ACC112 (cell line): Measurements from ENCODE around the gene TUBA4A.

ENCODE experiments used
- H2AFZ ChIP-seq: fragments of 200-600 bp; sonication (generic); one replicate; pipeline ENCODE4 v1.6.0; 2017; ENCODE audit warnings: antibody characterized with exemption, low read length; ENCODE audit not compliant: unreplicated experiment
- H3K27ac ChIP-seq: fragments of 200-600 bp; sonication (generic); 2 replicates; pipeline ENCODE4 v1.5.1; 2014; ENCODE audit warnings: low read depth, mild to moderate bottlenecking, antibody characterized with exemption, low read length, moderate library complexity
- H3K27me3 ChIP-seq: fragments of 200-600 bp; sonication (generic); 2 replicates; pipeline ENCODE4 v1.6.1; 2014; ENCODE audit warnings: mild to moderate bottlenecking, antibody characterized with exemption, low read length, moderate library complexity, mixed read lengths; ENCODE audit not compliant: insufficient read depth
- H3K36me3 ChIP-seq: fragments of 200-600 bp; sonication (generic); 2 replicates; pipeline ENCODE4 v1.6.1; 2016; ENCODE audit warnings: mild to moderate bottlenecking, antibody characterized with exemption, low read length, moderate library complexity, mixed read lengths; ENCODE audit not compliant: insufficient read depth
- H3K4me1 ChIP-seq: fragments of 200-600 bp; sonication (generic); one replicate; pipeline ENCODE4 v1.6.1; 2016; ENCODE audit warnings: low read length, mixed read lengths; ENCODE audit not compliant: insufficient read depth, unreplicated experiment, control insufficient read depth
- H3K4me3 ChIP-seq: fragments of 200-600 bp; sonication (generic); 2 replicates; pipeline ENCODE4 v1.5.1; 2014; ENCODE audit warnings: mild to moderate bottlenecking, low read depth, low read length
- H3K79me2 ChIP-seq: fragments of 200-600 bp; sonication (generic); one replicate; pipeline ENCODE4 v1.6.0; 2016; ENCODE audit warnings: low read length; ENCODE audit not compliant: control insufficient read depth, unreplicated experiment, insufficient read depth

TUBA4A gene

GRCh38 chr2:219218732-219219701 lies 34.7 kb downstream of the TUBA4A start, which contains the start of gene ABCB6:
TSS of gene ABCB6 (minus strand) at chr2:219218958. CDS start at chr2:219218673, 285 bp downstream.
- Histone ChIP-seq H3K27me3 (no peaks in the 10 kb centered on the region), H3K79me2 (peaks cover 9% of the 10 kb centered on the region), H3K36me3 (peaks cover 20% of the 10 kb centered on the region; the same call in 1 of the 2 replicates), H2AFZ (peak within 1 kb of the TSS; percentile 37), H3K4me1 (peaks cover 25% of the 10 kb centered on the region), H3K27ac (peak within 1 kb of the TSS; percentile 66), H3K4me3 (peak within 1 kb of the TSS; percentile 70)

DNA sequence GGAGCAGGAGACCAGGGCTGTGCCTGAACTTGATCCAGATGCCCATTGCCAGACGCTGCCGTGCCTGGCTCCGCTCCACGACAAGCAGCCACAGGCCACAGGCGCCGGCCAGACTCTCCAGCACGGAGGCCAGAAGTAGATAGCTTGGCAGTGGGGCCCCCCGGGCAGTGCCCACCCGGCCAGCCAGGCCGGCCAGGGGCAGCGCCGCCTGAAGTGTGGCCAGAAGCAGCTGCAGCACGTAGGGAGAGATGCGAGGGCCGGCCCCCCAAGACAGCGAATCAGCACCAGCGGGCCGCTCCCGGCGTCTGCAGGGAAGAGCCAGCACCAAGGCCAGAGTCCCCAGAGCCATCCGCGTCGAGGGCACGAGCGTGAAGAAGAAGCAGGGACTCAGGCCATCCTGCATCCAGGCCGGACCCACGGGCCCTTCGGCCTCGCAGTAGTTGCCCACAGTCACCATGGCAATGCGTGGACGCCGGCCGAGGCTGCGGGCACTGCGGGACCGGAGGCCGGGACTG lies 35.4 kb downstream of the TUBA4A start:
- peak overlapping the region; percentile 70 for H3K4me3 ChIP-seq
- no peak overlapping the region for H2AFZ ChIP-seq
- no peaks in the 10 kb centered on the region for H3K27me3 ChIP-seq
- peak overlapping the region; percentile 66 for H3K27ac ChIP-seq
- H3K4me1 ChIP-seq: peaks cover 25% of the 10 kb centered on the region
- peaks cover 9% of the 10 kb centered on the region for H3K79me2 ChIP-seq
- H3K36me3 ChIP-seq: peaks cover 14% of the 10 kb centered on the region; the same call in 1 of the 2 replicates

DNA sequence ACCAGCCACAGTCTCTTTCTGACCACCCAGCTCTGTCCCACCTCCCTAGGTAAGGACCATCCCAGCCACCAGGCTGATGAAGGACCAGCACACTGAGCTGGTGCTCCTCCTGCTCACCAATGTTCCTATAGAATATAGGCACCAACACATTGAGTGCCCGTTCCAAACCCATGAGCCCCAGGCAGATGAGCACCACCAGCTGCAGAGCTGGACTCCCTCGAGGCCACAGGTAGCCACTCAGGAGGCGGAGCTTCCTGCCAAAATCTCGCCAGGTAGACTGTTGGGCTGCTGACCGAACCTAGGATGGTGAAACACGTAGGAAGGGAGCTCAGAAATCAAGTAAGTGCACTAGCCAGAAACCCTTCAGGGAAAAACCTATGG lies 37.2 kb downstream of the TUBA4A start:
- Histone ChIP-seq H3K4me1 (peaks cover 25% of the 10 kb centered on the region), H3K36me3 (peaks cover 14% of the 10 kb centered on the region; the same call in 1 of the 2 replicates), H3K27me3 (no peaks in the 10 kb centered on the region), H3K27ac (no peak overlapping the region), H2AFZ (no peak overlapping the region), H3K79me2 (peaks cover 9% of the 10 kb centered on the region), H3K4me3 (no peak overlapping the region)

GRCh38 chr2:219215871-219216534 lies 37.7 kb downstream of the TUBA4A start:
- Histone ChIP-seq H3K4me1 (peaks cover 25% of the 10 kb centered on the region), H3K36me3 (peaks cover 14% of the 10 kb centered on the region; the same call in 1 of the 2 replicates), H3K27me3 (no peaks in the 10 kb centered on the region), H3K4me3 (no peak overlapping the region), H3K79me2 (peaks cover 9% of the 10 kb centered on the region), H3K27ac (no peak overlapping the region), H2AFZ (no peak overlapping the region)

DNA sequence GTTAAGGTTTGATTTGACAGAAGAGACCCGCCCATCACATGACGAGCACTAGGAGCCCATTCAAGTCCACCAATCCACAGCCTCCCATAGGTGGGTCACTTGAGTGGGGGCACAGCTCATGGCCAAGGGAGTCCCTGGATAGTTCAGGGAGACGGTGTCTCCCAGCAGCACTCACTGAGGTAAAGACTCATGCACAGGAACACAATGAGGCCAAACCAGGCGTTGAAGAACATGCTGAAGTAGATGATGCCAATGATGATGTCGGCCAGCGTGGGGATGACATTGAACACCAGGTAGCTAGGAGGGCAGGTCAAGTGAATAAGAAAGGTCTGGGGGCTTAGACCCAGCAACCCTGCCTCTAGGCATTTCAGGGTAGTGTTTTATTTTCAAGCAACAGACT lies 38.9 kb downstream of the TUBA4A start:
- Histone ChIP-seq H3K4me3 (no peak overlapping the region), H3K79me2 (peaks cover 9% of the 10 kb centered on the region), H3K27me3 (no peaks in the 10 kb centered on the region), H3K36me3 (peaks cover 14% of the 10 kb centered on the region; the same call in 1 of the 2 replicates), H3K4me1 (peaks cover 22% of the 10 kb centered on the region), H3K27ac (no peak overlapping the region), H2AFZ (no peak overlapping the region)

- H3K27ac ChIP-seq: no peak overlapping the region
- H2AFZ ChIP-seq: no peak overlapping the region
- peaks cover 16% of the 10 kb centered on the region for H3K4me1 ChIP-seq
- H3K36me3 ChIP-seq: peaks cover 14% of the 10 kb centered on the region; the same call in 1 of the 2 replicates
- H3K4me3 ChIP-seq: no peak overlapping the region
- peaks cover 9% of the 10 kb centered on the region for H3K79me2 ChIP-seq
- no peaks in the 10 kb centered on the region for H3K27me3 ChIP-seq
Measured at GRCh38 chr2:219214141-219214540, 39.6 kb downstream of the TUBA4A start.

DNA sequence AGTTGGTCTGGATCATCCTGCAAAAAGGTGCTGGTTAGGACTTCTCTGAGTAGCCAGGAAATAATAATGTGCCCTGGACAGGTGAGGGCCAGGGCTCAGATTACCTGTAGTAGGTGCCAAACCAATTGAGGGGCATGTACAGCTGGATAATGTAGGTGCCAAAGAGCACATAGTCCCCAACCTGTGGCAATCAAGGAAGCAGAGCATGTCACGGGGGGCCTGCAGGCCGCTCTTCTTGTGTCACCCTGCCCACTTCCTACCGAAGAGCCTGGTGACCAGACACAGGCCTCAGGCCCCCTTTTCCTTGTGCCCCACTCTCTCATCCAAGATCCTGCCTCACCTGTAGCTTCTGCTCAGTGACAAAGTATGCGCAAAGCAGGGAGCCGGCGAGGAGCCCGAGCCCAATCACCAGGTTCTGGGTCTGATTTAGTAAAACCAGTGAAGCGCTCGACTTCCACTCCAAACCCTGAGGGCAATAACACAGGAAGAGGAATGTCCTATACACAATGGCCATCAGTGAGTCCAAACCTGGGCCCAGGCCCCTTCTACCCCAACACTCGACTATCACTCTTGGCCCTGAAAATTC lies 40.1 kb downstream of the TUBA4A start:
- Histone ChIP-seq H3K4me3 (no peak overlapping the region), H2AFZ (no peak overlapping the region), H3K27me3 (no peaks in the 10 kb centered on the region), H3K4me1 (peaks cover 18% of the 10 kb centered on the region), H3K79me2 (peaks cover 9% of the 10 kb centered on the region), H3K36me3 (peaks cover 16% of the 10 kb centered on the region; the same call in 1 of the 2 replicates), H3K27ac (no peak overlapping the region)

GRCh38 chr2:219213026-219213415 lies 40.7 kb downstream of the TUBA4A start:
- Histone ChIP-seq H2AFZ (no peak overlapping the region), H3K27ac (no peak overlapping the region), H3K79me2 (peaks cover 9% of the 10 kb centered on the region), H3K27me3 (no peaks in the 10 kb centered on the region), H3K4me1 (peaks cover 24% of the 10 kb centered on the region), H3K4me3 (no peak overlapping the region), H3K36me3 (peaks cover 16% of the 10 kb centered on the region; the same call in 1 of the 2 replicates)

DNA sequence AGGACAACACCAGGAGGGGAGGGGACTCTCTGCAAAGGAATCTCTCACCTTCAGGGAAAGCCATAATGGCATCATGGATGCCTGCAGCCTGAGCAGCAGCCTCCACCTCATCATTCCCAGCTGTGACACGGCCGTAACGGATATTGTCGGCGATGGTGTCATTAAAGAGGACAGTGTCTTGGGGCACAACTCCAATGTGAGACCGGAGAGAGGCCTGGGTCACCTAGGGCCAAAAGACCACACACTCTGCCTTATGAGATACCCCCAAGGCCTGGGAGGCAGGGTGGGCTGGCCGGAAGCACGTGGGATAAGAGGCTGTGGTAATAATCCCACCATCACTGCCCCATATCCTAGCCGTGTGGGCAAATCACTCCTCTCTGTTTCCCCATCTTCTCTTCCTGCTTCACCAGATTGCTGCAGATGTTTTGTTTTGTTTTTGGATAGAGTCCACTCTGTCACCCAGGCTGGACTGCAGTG lies 42.8 kb downstream of the TUBA4A start:
- H3K27ac ChIP-seq: no peak overlapping the region
- H3K27me3 ChIP-seq: no peaks in the 10 kb centered on the region
- H3K36me3 ChIP-seq: peaks cover 14% of the 10 kb centered on the region; the same call in 1 of the 2 replicates
- H3K4me1 ChIP-seq: peaks cover 22% of the 10 kb centered on the region
- H3K4me3 ChIP-seq: no peak overlapping the region
- H3K79me2 ChIP-seq: peaks cover 2% of the 10 kb centered on the region
- no peak overlapping the region for H2AFZ ChIP-seq
